GM13976 (cell line): ENCODE measurements around the gene HOOK2.

ENCODE experiments used
- DNase-seq: peaks from one replicate; pipeline ENCODE4 v3.0.0; 2012; ENCODE audit warnings: low spot score
- CTCF ChIP-seq: IDR thresholded peaks from 2 replicates; pipeline ENCODE4 v1.5.1; 2012; ENCODE audit warnings: borderline replicate concordance, mild to moderate bottlenecking; ENCODE audit not compliant: insufficient read depth; ENCODE audit errors: extremely low read depth, missing control alignments, control extremely low read depth
- in situ Hi-C: fragments of 300-500 bp; cut with MboI; formaldehyde crosslinking; loops from one replicate; pipeline ENCODE4 v1.12.0; 2022; ENCODE audit warnings: low sequenced_read_pairs, mixed read lengths, inconsistent platforms; ENCODE audit not compliant: unreplicated experiment

The HOOK2 gene

GRCh38 chr19:12759686-12760085 lies 15.7 kb downstream of the HOOK2 start:
- no peak for DNase-seq
- in situ Hi-C loops, result no loop called here
- TF ChIP-seq CTCF, result no peak

GRCh38 chr19:12757544-12758274 lies 17.6 kb downstream of the HOOK2 start:
- DNase-seq, result peak; percentile 88
- peak; percentile 78 for TF ChIP-seq CTCF
- in situ Hi-C loops, result no loop called here

GRCh38 chr19:12756150-12756883 lies 19.0 kb downstream of the HOOK2 start:
- in situ Hi-C loops, result no loop called here

GRCh38 chr19:12754465-12755196 lies 20.7 kb downstream of the HOOK2 start:
- no peak for DNase-seq
- no peak for TF ChIP-seq CTCF
- in situ Hi-C loops, result no loop called here

More at GRCh38 chr19:12756150-12756883, 19.0 kb downstream of the HOOK2 start:
- no peak for TF ChIP-seq CTCF
- no peak for DNase-seq

DNA sequence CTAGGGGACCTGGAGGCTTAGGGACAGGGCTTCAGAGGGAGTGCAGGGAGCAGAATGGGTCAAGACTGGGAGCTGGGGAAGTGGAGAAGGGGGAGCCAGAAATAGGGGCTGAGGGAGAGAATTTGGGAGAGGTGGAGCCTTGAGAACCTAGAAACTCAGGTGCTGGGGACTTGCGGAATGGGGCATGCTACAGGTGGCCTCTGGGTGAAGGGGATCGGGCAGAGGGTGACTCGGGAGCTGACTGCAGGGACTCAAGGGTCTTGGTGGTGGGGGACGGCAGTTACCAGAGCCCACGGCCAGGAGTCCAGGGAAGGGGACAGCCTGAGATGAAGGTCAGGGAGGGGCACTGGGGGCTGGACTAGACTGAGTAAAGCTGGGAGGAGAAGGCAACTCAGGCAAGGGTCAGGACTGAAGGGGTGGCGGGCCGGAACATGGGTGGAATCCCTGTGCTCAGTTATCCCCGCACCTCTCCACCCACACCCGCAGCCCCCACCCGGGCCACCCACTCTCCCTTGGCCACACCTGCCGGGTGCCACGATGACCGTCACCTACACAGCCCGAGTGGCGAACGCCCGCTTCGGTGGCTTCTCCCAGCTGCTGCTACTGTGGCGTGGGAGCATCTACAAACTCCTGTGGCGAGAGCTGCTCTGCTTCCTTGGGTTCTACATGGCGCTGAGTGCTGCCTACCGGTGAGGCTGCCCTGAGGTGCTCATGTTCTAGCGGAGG lies 23.1 kb downstream of the HOOK2 start:
- no peak for TF ChIP-seq CTCF
- in situ Hi-C loops, result no loop called here
- no peak for DNase-seq

GRCh38 chr19:12751635-12752034 lies 23.7 kb downstream of the HOOK2 start, which contains the start of gene BEST2:
Gene BEST2, plus strand, starts transcription at chr19:12751791. Its CDS starts 802 bp downstream, at chr19:12752593.
- in situ Hi-C loops, result no loop called here

More at GRCh38 chr19:12751635-12752034, 23.7 kb downstream of the HOOK2 start, which contains the start of gene BEST2:
- TF ChIP-seq CTCF, result no peak
- no peak for DNase-seq
